GM12891 (cell line): Measurements from ENCODE around the gene FRA10AC1.

Experiments used
- POLR2A ChIP-seq: IDR thresholded peaks from 2 replicates; pipeline ENCODE4 v1.6.1; 2011; ENCODE audit warnings: low read depth, low read length, control low read depth
- POLR2AphosphoS5 ChIP-seq: IDR thresholded peaks from 2 replicates; pipeline ENCODE4 v1.6.1; 2011; ENCODE audit warnings: low read depth, low read length, control low read depth
- POU2F2 ChIP-seq: IDR thresholded peaks from 2 replicates; pipeline ENCODE4 v1.6.1; 2011; ENCODE audit warnings: low read depth, mild to moderate bottlenecking, control low read depth, low read length, moderate library complexity
- TAF1 ChIP-seq: IDR thresholded peaks from 2 replicates; pipeline ENCODE4 v1.6.1; 2011; ENCODE audit warnings: low read depth, low read length, control low read depth

- TF ChIP-seq POLR2AphosphoS5 (no peak), POLR2A (no peak), TAF1 (no peak), POU2F2 (no peak)
Observed at GRCh38 chr10:93670372-93670771, 32.0 kb downstream of the FRA10AC1 start.
